Right ventricle myocardium superior (tissue), 1 donor: ENCODE measurements around the gene ARHGAP26. TPM values are rescaled to one million over a fixed set of nuclear protein-coding genes. Genes with fewer than 3 reads are reported as not detected.

Experiments
- ATAC-seq: fragments of 200-7000 bp; cut with Tn5 transposase; one replicate; pipeline ENCODE4 v1.9.1; 2020; ENCODE audit warnings: mild to moderate bottlenecking; ENCODE audit not compliant: poor library complexity
- DNase-seq: peaks from one replicate; pipeline ENCODE4 v3.0.0-alpha.2; 2020
- intact Hi-C: fragments of 100-400 bp; cut with DNase I; formaldehyde crosslinking; loops from one replicate; pipeline ENCODE4 v1.11.2; 2022
- total RNA-seq: library from RNA; stranded (reverse); fragmentation: NEBNext Ultra II Directional; extraction: Animal tissue kit (Norgen Biotek cat#: 25700); gene quantifications from one replicate; pipeline ENCODE4 v1.2.1, GENCODE V29; 2021
- donor health status: DM: no; HTN: yes; CAD: no; lungs with severe emphysema.

The ARHGAP26 gene
- total RNA-seq, 1 donor from 2014 or later = 32.5 TPM

GRCh38 chr5:143065185-143065965 is 295.2 kb downstream of the ARHGAP26 start:
- intact Hi-C loops = no loop called here
- ATAC-seq (peak; percentile 3), DNase-seq (no peak)

- no peak for ATAC-seq
- intact Hi-C loops = no loop called here
- no peak for DNase-seq
These were observed 295.9 kb downstream of the ARHGAP26 start for GRCh38 chr5:143065996-143066522.

DNA sequence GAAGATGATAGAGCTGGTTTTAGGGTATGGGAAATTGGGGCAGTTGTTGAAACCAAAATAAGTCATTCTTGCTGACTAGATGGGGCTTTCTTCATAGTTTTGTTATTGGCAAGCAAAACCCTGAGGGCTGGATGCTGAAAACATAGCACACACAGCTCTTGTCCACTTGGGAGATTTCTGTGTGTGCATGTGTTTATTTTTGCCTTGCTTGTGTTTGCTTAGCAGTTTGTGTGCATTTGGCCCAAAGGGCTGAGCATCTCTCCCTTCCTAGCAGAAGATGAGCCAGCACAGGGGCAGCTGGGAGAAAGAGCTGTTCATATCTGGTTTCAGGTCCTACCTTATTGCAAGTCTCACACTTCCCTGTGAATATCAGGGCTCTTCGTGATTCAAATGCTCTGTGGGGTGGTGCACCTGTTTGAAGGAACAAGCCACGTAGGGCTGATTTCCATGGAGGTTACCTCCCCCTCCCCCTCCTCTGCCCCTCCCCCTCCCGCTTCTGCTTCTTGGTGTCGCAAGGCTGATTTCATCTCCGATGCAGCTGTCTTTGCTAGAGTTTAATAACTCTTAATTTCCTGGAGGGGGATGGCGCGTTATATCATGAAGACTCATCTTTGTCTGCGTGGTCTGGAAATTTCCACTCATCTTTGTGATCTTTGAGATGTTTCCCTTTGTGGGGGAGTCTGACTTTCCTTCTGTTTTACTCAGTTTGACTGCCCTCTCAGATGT is 296.5 kb downstream of the ARHGAP26 start:
- ATAC-seq (peak; percentile 11), DNase-seq (no peak)
- intact Hi-C loops = no loop called here

GRCh38 chr5:143068712-143069111 is 298.5 kb downstream of the ARHGAP26 start:
- intact Hi-C loops = no loop called here

DNA sequence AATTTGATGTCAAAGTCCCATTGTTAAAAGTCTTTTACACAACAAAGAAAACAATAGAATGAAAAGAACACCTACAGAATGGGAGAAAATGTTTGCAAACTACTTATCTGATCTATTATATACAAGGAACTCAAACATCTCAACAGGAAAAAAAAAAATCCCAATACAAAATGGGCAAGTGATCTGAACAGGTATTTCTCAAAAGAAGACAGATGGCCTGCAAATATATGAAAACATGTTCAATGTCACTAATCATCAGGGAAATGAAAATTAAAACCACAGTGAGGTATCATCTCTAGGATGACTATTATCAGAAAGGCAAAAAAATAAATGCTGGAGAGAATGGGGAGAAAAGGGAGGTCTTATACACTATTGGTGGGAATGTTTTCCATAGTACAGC is 301.8 kb downstream of the ARHGAP26 start:
- ATAC-seq (no peak), DNase-seq (no peak)
- intact Hi-C loops = no loop called here

More at GRCh38 chr5:143068712-143069111, 298.5 kb downstream of the ARHGAP26 start:
- no peak for DNase-seq
- no peak for ATAC-seq

GRCh38 chr5:143072734-143073133 is 302.6 kb downstream of the ARHGAP26 start:
- intact Hi-C loops = no loop called here
- DNase-seq = no peak

DNA sequence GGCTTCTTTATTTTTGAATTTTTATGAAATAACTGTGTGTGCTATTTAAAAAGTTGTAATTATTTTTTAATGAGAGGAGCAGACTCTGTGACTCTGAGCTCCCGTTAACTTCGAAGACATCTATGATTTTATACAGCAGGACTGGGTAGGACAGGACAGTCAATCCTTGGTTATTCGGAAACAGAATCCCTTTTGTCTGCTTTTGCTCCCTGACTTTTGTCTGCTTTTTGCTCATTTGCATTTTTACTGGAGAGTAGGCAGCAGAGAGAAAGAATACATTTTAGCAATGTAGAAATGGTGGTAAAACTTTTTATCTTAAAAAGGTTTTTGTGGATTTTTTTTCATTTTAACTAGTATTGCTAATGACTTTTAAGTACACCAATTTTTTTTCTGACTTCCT is 303.6 kb downstream of the ARHGAP26 start:
- ATAC-seq (no peak), DNase-seq (no peak)
- intact Hi-C loops = no loop called here

More at GRCh38 chr5:143072734-143073133, 302.6 kb downstream of the ARHGAP26 start:
- ATAC-seq = no peak

- no peak for DNase-seq
- no peak for ATAC-seq
- intact Hi-C loops = no loop called here
These were observed 304.3 kb downstream of the ARHGAP26 start for GRCh38 chr5:143074414-143074996.

- ATAC-seq = no peak
- intact Hi-C loops = no loop called here
- no peak for DNase-seq
These were observed 306.2 kb downstream of the ARHGAP26 start for GRCh38 chr5:143076377-143076776.

GRCh38 chr5:143077453-143078103 is 307.4 kb downstream of the ARHGAP26 start:
- intact Hi-C loops = no loop called here
- ATAC-seq = no peak
- DNase-seq = no peak

- DNase-seq (no peak), ATAC-seq (no peak)
- intact Hi-C loops = no loop called here
These were observed 308.1 kb downstream of the ARHGAP26 start for GRCh38 chr5:143078313-143078712.

GRCh38 chr5:143078971-143079370 is 308.8 kb downstream of the ARHGAP26 start:
- no peak for ATAC-seq
- intact Hi-C loops = no loop called here
- no peak for DNase-seq

GRCh38 chr5:143080407-143080806 is 310.2 kb downstream of the ARHGAP26 start:
- no peak for DNase-seq
- no peak for ATAC-seq
- intact Hi-C loops = no loop called here

- DNase-seq = no peak
- ATAC-seq = no peak
- intact Hi-C loops = no loop called here
These were observed 310.8 kb downstream of the ARHGAP26 start for GRCh38 chr5:143080982-143081381.

- intact Hi-C loops = no loop called here
- ATAC-seq (no peak), DNase-seq (no peak)
These were observed 312.8 kb downstream of the ARHGAP26 start for GRCh38 chr5:143083006-143083405.

DNA sequence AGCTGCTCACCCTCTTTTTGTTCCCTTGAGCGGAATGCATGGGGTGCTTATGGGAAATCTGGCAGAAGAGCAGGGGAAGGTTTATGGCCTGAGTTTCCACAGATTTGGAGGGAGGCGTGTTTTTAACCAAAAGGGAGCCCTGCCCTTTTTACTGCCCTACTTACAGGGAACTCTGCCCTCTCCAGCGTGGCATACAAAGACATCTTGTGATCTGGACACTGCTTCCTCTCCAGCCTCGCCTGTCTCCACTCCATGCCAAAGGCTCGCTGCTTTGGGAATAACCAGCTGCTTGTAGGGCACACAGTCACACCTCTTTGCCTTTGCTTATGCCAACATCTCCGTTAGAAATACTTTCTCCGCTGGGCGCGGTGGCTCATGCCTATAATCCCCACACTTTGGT is 314.2 kb downstream of the ARHGAP26 start:
- DNase-seq (no peak), ATAC-seq (peak; percentile 61)
- intact Hi-C loops = no loop called here

DNA sequence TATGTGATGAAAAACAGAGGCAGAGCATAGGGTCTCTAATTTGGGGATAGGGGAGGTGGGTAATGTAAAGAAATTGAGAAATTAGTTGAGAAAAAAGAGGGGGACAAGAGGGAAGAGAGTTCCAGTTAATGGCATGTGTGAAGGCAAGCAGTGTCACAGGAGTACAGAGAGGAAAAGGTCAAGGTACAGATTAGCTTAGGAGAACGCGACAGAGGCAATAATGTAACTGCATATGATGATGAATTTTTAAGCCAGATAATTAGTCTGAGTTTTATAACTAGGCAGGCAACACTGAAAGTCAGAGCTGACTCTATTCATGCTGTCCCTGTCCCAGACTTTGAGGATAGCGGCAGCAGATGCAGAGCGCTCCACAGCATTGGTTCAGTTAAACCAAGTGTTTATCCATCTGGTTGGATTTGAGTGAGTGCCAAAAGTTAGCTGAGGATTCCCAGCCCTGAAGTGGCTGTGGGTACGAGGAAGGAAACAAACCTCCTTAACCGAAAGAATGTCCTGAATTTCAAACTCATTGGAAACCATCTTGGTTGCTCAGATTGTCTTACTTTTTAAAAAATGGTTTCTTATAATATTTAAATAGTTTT is 315.2 kb downstream of the ARHGAP26 start:
- intact Hi-C loops = no loop called here
- ATAC-seq = peak; percentile 45
- DNase-seq = no peak

GRCh38 chr5:143086546-143086907 is 316.4 kb downstream of the ARHGAP26 start:
- intact Hi-C loops = no loop called here
- DNase-seq (no peak), ATAC-seq (no peak)
